Loucy (cell line): ENCODE measurements around the gene AHNAK2.

Experiments
- H2AFZ ChIP-seq: fragments of 200-600 bp; sonication (generic); 2 replicates; pipeline ENCODE4 v1.6.0; 2016; ENCODE audit warnings: antibody characterized with exemption, mild to moderate bottlenecking, low read length, moderate library complexity
- H3F3A ChIP-seq: fragments of 200-600 bp; 2 replicates; pipeline ENCODE4 v1.6.0; 2016; ENCODE audit warnings: antibody characterized with exemption, low read depth, mild to moderate bottlenecking
- H3K27me3 ChIP-seq: fragments of 200-600 bp; sonication (generic); 2 replicates; pipeline ENCODE4 v1.6.1; 2014; ENCODE audit warnings: low read length, mild to moderate bottlenecking; ENCODE audit not compliant: insufficient read depth, poor library complexity, severe bottlenecking
- H3K36me3 ChIP-seq: fragments of 200-600 bp; sonication (generic); 2 replicates; pipeline ENCODE4 v1.6.1; 2016; ENCODE audit warnings: low read length; ENCODE audit not compliant: insufficient read depth
- H3K4me1 ChIP-seq: fragments of 200-600 bp; sonication (generic); 2 replicates; pipeline ENCODE4 v1.5.1; 2014; ENCODE audit warnings: low read length, mild to moderate bottlenecking; ENCODE audit not compliant: insufficient read depth, poor library complexity, severe bottlenecking
- H3K4me2 ChIP-seq: fragments of 200-600 bp; sonication (generic); 2 replicates; pipeline ENCODE4 v1.6.0; 2014; ENCODE audit warnings: antibody characterized with exemption, low read length, low read depth, mild to moderate bottlenecking; ENCODE audit not compliant: poor library complexity, severe bottlenecking
- H3K4me3 ChIP-seq: fragments of 200-600 bp; sonication (generic); 2 replicates; pipeline ENCODE4 v1.5.1; 2014; ENCODE audit warnings: low read length, mild to moderate bottlenecking, mixed read lengths; ENCODE audit not compliant: poor library complexity, severe bottlenecking
- H3K79me2 ChIP-seq: fragments of 200-600 bp; sonication (generic); 2 replicates; pipeline ENCODE4 v1.6.1; 2014; ENCODE audit warnings: low read length; ENCODE audit not compliant: insufficient read depth
- H3K9ac ChIP-seq: fragments of 200-600 bp; sonication (generic); 2 replicates; pipeline ENCODE4 v1.6.0; 2014; ENCODE audit warnings: mild to moderate bottlenecking, low read depth, low read length, moderate library complexity; ENCODE audit not compliant: poor library complexity, severe bottlenecking
- H3K9me2 ChIP-seq: fragments of 200-600 bp; sonication (generic); replicated peaks from 2 replicates; pipeline ENCODE4 v1.6.1; 2016; ENCODE audit warnings: low read depth, low read length, mixed read lengths
- H3K9me3 ChIP-seq: fragments of 200-600 bp; sonication (generic); 2 replicates; pipeline ENCODE4 v1.6.1; 2014; ENCODE audit warnings: mild to moderate bottlenecking, antibody characterized with exemption, low read length, low read depth; ENCODE audit not compliant: insufficient read depth
- H4K20me1 ChIP-seq: fragments of 200-600 bp; sonication (generic); 2 replicates; pipeline ENCODE4 v1.6.0; 2014; ENCODE audit warnings: antibody characterized with exemption, low read length, mild to moderate bottlenecking; ENCODE audit not compliant: insufficient read depth, poor library complexity, severe bottlenecking
- EZH2phosphoT487 ChIP-seq: fragments of 200-600 bp; IDR thresholded peaks from 2 replicates; pipeline ENCODE4 v1.6.1; 2018; ENCODE audit warnings: antibody characterized with exemption, mild to moderate bottlenecking, moderate library complexity, borderline replicate concordance
- TF ChIP-seq, protein P1 (sequence below): fragments of 200-600 bp; sonication (generic); conservative IDR thresholded peaks from 2 replicates; pipeline ENCODE4 v1.5.1; 2014; ENCODE audit warnings: mild to moderate bottlenecking, antibody characterized with exemption, low read length

Gene AHNAK2

DNA sequence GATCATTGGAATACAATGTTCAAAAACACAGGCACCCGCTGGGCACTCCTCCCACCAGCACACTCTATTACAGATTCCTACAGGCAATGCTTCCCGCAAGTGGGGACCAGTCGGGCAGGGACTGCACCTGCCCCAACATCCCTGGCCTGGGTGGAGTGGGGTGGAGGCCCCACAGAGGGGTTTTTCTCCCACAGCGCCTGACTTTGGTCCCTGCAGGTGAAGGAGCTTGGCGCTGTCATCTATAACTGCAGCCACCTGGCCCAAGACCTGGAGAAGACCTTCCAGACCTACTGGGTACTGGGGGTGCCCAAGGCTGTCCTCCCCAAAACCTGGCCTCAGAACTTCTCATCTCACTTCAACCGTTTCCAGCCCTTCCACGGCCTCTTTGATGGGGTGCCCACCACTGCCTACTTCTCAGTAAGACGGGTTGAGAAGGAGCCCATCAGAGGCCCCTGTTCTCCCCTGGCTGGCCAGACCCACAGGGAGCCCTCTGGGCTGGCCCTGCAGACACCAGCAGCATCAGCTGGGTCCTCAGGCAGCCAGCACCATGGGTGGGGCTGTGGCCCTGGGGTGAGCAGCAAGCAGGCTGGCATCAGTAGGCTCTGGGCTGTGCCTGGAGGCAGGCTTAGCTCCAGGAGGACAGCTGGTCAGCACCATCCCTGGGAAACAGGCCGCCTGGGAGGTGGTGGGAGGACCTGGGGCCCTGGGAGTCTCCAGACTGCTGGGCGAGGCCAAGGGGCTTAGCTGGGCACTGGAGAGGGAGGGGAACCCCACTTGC lies 47.5 kb downstream of the AHNAK2 start:
- Histone ChIP-seq H2AFZ (no peak overlapping the region), H3K4me2 (no peak overlapping the region), H3K9me3 (no peaks in the 10 kb centered on the region), H3K4me1 (no peaks in the 10 kb centered on the region), H3K36me3 (no peaks in the 10 kb centered on the region), H3K4me3 (no peak overlapping the region), H3K9ac (no peak overlapping the region), H4K20me1 (no peaks in the 10 kb centered on the region), H3K27me3 (no peaks in the 10 kb centered on the region), H3K79me2 (no peaks in the 10 kb centered on the region), H3K9me2 (no peaks in the 10 kb centered on the region), H3F3A (no peaks in the 10 kb centered on the region)
- no peak for TF ChIP-seq EZH2phosphoT487
- TF ChIP-seq, protein P1, sequence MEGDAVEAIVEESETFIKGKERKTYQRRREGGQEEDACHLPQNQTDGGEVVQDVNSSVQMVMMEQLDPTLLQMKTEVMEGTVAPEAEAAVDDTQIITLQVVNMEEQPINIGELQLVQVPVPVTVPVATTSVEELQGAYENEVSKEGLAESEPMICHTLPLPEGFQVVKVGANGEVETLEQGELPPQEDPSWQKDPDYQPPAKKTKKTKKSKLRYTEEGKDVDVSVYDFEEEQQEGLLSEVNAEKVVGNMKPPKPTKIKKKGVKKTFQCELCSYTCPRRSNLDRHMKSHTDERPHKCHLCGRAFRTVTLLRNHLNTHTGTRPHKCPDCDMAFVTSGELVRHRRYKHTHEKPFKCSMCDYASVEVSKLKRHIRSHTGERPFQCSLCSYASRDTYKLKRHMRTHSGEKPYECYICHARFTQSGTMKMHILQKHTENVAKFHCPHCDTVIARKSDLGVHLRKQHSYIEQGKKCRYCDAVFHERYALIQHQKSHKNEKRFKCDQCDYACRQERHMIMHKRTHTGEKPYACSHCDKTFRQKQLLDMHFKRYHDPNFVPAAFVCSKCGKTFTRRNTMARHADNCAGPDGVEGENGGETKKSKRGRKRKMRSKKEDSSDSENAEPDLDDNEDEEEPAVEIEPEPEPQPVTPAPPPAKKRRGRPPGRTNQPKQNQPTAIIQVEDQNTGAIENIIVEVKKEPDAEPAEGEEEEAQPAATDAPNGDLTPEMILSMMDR: no peak

DNA sequence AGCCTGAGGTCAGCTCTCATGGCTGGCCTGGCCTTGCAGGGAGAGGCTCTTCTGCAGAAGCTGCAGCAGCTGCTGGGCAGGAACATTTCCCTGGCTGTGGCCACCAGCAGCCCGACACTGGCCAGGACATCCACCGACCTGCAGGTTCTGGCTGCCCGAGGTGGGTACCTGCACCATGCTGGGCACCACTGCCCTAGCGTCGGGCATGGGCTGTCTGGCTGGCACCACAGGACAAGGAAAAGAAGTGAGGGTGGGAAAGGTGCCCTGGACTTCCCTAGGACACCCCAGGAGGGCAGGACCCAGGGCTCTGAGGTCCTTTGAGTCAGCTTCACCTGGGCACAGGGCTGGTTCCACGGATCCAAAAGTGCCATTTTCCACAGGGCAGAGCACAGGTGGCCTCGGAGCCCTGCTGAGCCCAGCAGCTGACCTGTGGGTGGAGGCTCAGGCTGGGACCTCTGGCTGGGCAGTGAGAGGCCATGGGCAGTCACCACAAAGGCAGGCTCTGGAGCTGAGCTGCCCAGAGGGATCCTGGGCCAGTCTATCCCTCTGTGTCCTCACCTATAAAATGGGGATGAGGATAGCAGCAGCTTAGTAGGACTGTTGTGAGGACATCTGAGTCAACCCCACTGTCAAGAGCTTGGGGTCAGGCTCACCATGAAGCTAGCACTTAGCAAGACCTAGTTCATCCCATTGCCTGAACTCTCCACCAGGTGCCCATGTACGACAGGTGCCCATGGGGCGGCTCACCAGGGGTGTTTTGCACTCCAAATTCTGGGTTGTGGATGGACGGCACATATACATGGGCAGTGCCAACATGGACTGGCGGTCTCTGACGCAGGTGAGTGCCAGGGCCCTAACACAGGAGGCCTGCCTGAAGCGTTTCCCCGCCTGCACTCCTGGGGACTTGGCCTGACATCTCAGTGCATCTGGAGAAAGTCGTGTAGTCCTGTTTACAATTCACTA lies 48.6 kb downstream of the AHNAK2 start:
- no peak overlapping the region for H3K4me2 ChIP-seq
- no peak for TF ChIP-seq EZH2phosphoT487
- TF ChIP-seq, protein P1: no peak
- H2AFZ ChIP-seq: no peak overlapping the region
- no peaks in the 10 kb centered on the region for H4K20me1 ChIP-seq
- no peaks in the 10 kb centered on the region for H3K9me3 ChIP-seq
- H3K36me3 ChIP-seq: no peaks in the 10 kb centered on the region
- no peaks in the 10 kb centered on the region for H3K9me2 ChIP-seq
- no peaks in the 10 kb centered on the region for H3K4me1 ChIP-seq
- no peak overlapping the region for H3K9ac ChIP-seq
- H3K4me3 ChIP-seq: no peak overlapping the region
- no peaks in the 10 kb centered on the region for H3K27me3 ChIP-seq
- H3F3A ChIP-seq: no peaks in the 10 kb centered on the region
- H3K79me2 ChIP-seq: no peaks in the 10 kb centered on the region

DNA sequence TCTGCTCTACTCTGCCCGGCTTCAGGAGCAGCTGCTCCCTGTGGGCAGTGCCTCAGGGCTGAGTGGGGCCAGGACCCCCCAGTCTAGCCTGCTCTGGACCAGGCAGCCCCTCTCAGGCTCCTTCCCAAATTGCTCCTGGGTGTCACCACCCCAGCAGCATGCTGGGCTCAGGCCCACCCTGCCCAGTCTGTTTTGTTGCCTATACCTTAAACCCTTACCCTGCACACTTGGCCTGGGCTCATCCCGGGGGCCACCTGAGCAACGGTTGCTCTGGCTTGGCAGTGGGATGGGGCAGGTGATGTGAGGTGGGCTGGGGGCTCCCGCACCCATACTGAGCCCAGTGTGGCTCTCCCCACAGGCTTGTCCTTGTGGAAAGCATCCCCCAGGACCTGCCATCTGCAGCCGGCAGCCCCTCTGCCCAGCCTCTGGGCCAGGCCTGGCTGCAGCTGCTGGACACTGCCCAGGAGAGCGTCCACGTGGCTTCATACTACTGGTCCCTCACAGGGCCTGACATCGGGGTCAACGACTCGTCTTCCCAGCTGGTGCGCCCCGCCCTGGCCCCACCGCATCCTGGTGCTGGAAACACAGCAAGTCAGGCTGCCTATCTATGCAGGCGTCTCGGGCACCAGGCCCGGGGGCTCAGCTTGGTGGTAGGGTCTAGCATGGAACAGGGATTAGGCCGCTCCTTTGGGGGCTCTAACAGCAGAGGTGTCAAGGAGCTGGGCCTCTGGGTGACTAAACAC lies 49.6 kb downstream of the AHNAK2 start:
- no peaks in the 10 kb centered on the region for H3K9me2 ChIP-seq
- no peaks in the 10 kb centered on the region for H3K4me1 ChIP-seq
- no peak overlapping the region for H2AFZ ChIP-seq
- H3F3A ChIP-seq: no peaks in the 10 kb centered on the region
- H3K9me3 ChIP-seq: no peaks in the 10 kb centered on the region
- TF ChIP-seq, protein P1: no peak
- TF ChIP-seq EZH2phosphoT487: no peak
- H4K20me1 ChIP-seq: no peaks in the 10 kb centered on the region
- H3K27me3 ChIP-seq: no peaks in the 10 kb centered on the region
- H3K4me2 ChIP-seq: no peak overlapping the region
- H3K36me3 ChIP-seq: no peaks in the 10 kb centered on the region
- H3K79me2 ChIP-seq: no peaks in the 10 kb centered on the region
- H3K4me3 ChIP-seq: no peak overlapping the region
- no peak overlapping the region for H3K9ac ChIP-seq
